Astrocyte of the hippocampus (primary cell): ENCODE measurements around the gene EHBP1.

Experiments
- DNase-seq: peaks from one replicate; pipeline ENCODE4 v3.0.0; 2011; ENCODE audit warnings: low read depth, low spot score

EHBP1 gene

DNA sequence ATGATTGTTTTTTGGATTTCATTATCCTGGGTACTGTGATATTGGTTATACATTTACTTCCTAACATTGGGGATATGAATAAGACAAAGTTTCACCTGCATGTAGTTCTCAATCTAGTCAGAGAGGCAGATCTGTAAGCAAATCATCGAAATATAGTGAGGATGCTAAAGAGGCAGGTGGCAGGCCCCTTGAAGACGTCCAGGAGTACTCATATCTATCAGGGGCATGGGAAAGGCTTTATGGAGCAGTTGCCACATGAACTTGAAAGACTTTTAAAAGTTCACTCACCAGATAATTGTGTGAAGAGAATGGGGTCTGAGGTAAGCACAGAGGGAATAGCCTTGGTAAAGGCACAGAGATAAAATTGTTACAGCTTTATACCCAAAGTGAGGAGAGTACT, 78.8 kb downstream of the EHBP1 start:
- DNase-seq: no peak

DNA sequence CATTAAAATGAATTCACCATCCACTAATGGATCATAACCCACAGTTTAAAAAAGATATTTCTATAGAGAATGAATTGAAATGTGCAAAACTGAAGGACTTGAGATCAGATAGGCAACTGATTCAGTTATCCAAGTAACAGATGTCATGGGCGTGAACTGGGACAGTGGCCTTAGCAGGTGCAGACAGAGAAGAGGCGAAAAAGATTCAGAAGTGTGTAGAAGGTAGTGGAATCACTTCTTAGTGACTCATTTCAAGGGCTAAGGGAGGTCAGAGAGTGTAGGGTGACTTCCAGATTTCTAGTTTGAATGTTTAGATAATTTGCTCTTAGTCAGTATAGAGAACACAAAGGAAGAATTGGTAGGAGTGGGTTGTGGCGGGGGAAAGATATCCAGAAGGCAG, 79.7 kb downstream of the EHBP1 start:
- no peak for DNase-seq

- no peak for DNase-seq
These were observed 80.5 kb downstream of the EHBP1 start for GRCh38 chr2:62785810-62786597.

DNA sequence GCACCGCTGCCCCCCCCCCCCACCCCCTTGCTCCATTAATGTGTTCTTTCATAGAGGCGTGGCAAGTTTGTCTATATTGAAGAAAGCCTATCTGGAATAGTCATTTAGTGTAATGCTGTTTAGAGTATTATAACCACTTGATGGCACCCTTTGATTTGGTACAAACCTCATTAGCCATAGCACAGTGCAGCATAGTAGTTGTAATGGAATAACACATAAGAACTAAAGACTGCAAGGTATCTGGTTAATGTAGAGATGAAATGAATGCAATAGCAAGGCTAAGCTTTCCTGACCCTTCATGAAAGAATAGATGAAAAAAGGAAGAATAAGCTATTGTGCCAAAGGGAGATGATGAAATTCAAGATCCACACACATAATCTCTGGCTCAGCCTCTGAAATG, 81.9 kb downstream of the EHBP1 start:
- DNase-seq: peak; percentile 61

GRCh38 chr2:62789518-62789917, 84.0 kb downstream of the EHBP1 start:
- DNase-seq: no peak

DNA sequence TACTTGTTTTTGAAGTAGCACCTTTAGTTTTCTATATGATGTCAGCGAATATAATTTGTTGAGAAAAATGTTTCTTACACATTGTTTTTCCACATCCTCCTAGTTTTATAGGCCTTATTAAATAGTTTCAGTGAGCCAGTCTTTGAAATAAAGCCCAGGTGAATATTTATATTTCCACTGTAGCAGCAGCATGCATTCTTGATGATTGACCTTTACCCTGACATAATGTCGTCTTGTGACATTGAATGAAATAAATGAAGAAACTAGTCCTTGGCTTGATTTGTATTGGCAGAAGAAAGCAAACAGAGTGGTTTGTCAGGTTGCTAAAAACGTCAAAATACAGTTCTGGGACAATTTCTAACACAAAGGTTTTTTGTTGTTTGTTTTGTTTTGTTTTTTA, 84.4 kb downstream of the EHBP1 start:
- no peak for DNase-seq

- no peak for DNase-seq
These were observed 86.9 kb downstream of the EHBP1 start for GRCh38 chr2:62792408-62792807.

DNA sequence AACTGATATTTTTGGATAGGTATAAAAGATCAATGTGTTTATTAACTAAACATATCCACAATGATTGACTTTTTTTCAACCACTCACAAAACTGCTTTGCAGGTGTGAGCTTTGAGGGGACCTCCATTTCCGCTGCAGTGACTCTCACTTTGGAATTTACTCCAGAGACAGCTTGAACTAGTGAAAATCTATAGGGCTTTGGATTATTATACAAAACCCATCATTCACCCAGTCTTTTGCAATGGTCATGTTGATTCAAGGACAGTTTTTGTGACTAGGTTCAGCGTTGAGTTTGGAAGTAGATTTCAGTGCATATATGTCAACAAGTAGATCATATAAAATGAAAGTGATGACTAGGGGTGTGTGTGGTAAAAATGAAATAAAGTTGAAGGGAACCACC, 87.7 kb downstream of the EHBP1 start:
- no peak for DNase-seq

- peak; percentile 62 for DNase-seq
These were observed 89.3 kb downstream of the EHBP1 start for GRCh38 chr2:62794791-62795190.

- DNase-seq: no peak
These were observed 89.8 kb downstream of the EHBP1 start for GRCh38 chr2:62795341-62795740.

- DNase-seq: no peak
These were observed 91.6 kb downstream of the EHBP1 start for GRCh38 chr2:62797107-62797506.

- DNase-seq: no peak
These were observed 95.1 kb downstream of the EHBP1 start for GRCh38 chr2:62800618-62801017.

DNA sequence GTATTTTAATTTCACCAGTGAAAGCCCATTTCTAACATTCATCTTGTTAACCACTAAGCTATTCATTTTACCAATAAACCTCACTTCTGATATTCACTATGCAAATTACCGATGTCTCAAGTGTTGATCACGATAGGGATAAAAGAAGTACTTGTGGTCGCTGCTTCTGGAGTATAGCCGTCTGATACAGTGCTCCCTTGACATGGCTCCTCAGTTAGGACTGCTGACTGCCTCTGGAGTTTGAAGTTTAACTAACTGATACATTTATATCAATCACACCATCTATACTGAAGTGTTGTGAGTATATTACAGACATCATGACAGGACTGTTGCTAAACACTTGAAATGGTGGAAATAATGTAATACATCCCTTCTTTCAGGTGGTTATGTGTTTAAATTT, 95.6 kb downstream of the EHBP1 start:
- no peak for DNase-seq

DNA sequence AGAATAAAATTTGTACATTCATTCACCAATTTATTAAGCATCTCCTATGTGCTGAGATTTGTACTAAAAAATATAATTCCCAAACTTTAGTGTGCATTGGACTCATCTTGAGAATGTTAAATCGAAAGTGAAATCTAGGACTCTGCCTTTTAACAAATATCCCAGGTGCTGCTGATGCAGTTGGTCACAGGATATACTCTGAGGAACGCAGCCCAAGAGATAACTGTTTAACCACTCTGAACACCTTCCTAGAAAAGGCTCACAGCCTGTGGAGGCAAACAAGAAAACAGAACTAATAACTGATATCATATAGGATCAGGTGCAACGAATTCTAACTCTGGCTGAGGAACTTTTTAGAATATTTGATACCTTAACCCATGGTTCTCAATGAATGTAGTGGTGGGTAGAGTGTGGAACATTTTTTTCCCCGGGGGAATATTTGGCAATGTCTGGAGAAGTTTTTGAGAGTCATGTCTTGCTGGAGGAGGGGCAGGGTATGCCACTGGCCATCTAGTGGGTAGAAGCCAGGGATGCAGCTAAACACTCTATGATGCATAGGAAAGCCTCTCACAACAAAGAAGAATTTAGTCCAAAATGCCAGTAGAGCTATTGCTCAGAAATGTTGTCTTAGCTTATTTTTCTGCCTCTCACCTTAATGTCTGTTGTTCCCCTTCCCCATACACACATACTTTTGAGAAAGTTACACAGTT, 96.5 kb downstream of the EHBP1 start:
- peak; percentile 16 for DNase-seq

- DNase-seq: no peak
These were observed 98.4 kb downstream of the EHBP1 start for GRCh38 chr2:62803961-62804360.

- no peak for DNase-seq
These were observed 100.7 kb downstream of the EHBP1 start for GRCh38 chr2:62806231-62806630.

DNA sequence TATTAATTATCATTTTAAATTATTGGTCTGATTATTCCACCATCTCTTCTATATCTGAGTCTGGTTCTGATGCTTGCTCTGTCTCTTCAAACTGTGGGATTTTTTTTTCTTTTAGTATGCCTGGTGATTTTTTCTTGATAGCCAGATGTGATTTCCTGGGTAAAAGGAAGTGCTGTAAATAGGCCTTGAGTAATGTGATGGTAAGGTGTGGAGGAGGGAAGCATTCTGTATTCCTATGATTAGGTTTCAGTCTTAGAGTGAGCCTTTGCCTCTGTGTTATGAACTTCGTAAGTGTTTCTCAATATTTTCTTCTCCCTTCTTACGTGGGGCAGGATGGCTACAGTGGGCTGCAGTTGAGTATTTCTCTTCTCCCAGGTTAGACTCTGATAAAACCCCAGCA, 103.0 kb downstream of the EHBP1 start:
- no peak for DNase-seq

DNA sequence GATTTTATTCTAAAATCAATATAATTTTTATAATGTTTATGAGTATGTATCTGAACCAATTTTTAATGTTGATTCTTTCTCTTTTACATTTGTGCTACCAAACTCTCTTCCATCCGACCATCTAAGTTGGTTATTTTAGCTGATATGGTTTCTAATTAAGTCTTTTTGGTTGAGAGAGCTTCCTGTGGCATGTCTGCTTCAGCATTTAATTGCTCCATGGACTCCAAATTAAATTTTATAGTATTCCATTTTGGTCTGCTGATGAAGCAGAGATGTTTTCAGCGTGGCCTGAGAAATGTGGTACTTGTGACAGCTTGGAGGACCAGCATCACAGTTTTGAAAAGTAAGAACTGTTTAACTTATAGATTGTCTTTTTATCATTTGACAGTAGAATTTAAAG, 105.6 kb downstream of the EHBP1 start:
- DNase-seq: no peak

DNA sequence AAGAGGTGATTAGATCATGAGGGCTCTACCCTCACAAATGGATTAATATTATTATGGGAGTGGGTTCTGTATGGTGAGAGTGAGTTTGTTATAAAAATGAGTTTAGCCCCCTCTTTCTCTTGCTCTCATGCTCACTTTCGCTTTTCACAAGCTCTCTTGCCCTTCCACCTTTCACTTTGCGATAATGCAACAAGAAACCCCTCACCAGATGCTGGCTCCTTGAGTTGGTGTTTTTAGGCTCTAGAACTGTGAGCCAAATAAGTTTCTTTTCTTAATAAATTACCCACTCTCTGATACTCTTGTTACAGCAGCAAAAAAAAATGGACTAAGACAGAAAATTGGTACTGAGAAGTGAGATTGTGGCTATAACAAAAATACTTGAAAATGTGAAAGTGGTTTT, 106.5 kb downstream of the EHBP1 start:
- DNase-seq: no peak

- no peak for DNase-seq
These were observed 107.7 kb downstream of the EHBP1 start for GRCh38 chr2:62812921-62813825.

DNA sequence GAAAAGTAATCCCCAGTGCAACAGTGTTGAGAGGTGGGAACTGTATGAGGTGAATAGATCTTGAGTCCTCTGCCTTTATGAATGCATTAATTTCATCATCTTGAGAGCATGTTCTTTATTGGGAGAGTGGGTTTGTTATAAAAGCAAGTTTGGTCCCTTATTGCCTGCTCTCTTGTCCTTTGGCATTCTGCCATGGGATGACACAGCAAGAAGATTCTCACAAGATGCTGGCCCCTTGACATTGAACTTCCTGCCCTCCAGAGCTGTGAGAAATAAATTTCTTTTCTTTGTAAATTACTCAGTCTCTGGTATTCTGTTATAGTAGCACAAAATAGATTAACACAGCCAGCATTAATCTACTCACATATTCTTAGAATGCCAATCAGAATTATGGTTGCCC, 108.6 kb downstream of the EHBP1 start:
- DNase-seq: no peak

DNA sequence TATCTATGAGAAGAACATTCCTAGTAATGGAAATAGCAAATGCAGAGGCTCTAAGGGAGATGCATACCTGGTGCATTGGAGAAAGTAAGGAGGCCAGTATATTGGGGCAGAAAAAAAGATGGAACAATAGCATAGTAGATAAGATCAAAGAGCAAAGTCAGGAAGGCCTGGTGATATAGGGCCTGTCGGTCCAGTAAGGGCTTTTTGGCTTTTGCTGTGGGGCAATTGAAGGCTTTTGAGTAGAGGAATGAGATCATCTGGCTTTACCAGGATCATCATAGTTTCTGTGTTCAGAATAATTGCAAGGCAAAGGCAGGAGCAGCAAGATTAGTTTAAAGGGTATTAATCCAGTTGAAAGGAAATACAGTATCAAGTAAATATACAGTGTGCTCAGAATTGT, 111.8 kb downstream of the EHBP1 start:
- DNase-seq: no peak
